ENCODE data around the gene FIGLA.

- TF ChIP-seq CTCF (conservative IDR thresholded peaks at IDR 0.05; ENCODE audit: low read depth in 2 of 2) (no peak), ZNF331 (CRISPR knock-in tag; IDR thresholded peaks at IDR 0.05; ENCODE audit: low read depth) (no peak), POLR2AphosphoS5 (IDR thresholded peaks at IDR 0.05; ENCODE audit: low read depth) (no peak), CREB1 (CRISPR knock-in tag; IDR thresholded peaks at IDR 0.05; ENCODE audit: low read depth) (no peak)
Measured at GRCh38 chr2:70768590-70769085, 21.8 kb downstream of the FIGLA start.

Data from GM23338 (cell line).